Glomerular visceral epithelial cell (primary cell): ENCODE data around the gene AKR1A1.
"Not testable (repeated sequence)": the region's sequence is repeated elsewhere in the genome, so short reads cannot be mapped to it uniquely, and the experiment has no call there.

Experiments used
- DNase-seq: peaks from one replicate; pipeline ENCODE4 v3.0.0-alpha.2; 2016; ENCODE audit errors: extremely low spot score

AKR1A1 gene

DNA sequence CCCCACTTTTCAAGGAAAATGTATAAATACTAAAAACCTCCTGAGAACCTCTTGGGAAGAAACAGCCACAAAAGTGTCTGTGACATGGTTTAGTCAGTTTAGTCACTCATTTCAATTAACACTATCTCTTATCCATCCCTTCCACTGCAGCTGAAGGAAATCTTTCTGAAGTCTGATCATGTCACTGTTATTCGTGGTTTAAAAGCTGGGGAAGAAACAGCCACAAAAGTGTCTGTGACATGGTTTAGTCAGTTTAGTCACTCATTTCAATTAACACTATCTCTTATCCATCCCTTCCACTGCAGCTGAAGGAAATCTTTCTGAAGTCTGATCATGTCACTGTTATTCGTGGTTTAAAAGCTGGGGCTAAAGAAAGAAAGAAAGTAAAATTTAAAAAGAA, 27.1 kb upstream of the AKR1A1 start:
- not testable (repeated sequence) for DNase-seq

DNA sequence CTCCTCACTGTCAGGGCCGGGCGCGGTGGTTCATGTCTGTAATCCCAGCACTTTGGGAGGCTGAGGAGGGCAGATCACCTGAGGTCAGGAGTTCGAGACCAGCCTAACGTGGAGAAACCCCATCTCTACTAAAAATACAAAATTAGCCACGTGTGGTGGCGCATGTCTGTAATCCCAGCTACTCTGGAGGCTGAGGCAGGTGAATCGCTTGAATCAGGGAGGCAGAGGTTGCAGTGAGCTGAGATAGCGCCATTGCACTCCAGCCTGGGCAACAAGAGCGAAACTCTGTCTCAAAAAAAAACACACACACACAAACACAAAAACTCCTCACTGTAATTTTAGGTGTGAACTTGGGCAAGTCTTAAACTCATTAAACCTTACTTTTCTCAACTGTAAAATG, 26.7 kb upstream of the AKR1A1 start:
- not testable (repeated sequence) for DNase-seq

DNA sequence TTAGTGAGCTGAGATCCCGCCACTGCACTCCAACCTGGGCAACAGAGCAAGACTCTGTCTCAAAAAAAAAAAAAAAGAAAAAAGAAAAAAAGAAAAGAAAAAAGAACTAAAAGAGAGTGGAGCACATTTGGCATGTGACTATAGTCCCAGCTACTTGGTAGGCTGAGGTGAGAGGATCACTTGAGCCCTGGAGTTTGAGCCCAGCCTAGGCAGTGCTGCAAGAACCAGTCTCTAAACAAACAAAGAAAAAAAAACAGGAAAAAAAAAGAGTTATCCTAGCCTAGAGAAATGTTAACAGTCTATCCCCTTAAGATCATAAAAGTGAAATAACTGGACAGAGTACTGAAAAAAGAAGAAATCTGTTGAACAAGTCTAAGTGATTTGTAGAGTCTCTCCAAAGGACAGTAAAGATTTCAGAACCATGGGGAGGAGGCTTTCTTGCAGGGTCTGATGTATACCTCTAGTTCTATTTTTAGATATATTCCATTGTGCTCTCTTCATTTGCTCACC, 24.4 kb upstream of the AKR1A1 start:
- DNase-seq = no peak

DNA sequence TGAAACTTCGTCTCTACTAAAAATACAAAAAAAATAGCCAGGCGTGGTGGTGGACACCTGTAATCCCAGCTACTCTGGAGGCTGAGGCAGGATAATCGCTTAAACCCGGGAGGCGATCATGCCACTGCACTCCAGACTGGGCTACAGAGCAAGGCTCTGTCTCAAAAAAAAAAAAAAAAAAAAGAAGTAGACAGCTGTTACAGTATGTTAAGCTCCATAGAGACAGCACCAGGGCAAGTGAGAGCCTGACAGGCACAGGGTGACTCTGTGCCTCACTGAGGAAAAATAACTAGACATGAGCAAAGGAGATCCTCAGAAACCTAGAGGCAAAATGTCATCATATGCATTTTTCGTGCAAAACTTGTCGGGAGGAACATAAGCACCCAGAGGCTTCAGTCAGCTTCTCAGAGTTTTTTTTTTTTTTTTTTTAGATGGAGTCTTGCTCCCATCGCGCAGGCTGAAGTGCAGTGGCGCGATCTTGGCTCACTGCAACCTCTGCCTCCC, 19.9 kb upstream of the AKR1A1 start:
- DNase-seq = no peak

DNA sequence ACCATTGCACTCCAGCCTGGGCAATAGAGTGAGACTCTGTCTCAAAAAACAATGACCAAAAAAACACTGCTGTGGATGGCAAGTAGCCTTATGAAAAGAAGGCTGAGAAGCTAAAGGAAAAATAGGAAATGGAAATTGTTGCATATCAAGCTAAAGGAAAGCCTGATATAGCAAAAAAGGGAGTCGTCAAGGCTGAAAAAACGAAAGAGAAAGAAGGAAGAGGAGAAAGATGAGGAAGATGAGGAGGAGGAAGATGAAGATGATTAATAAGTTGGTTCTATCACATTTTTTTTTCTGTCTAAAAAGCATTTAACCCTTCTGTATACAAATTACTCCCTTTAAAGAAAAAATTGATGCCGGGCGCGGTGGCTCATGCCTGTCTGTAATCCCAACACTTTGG, 18.8 kb upstream of the AKR1A1 start:
- DNase-seq = no peak

DNA sequence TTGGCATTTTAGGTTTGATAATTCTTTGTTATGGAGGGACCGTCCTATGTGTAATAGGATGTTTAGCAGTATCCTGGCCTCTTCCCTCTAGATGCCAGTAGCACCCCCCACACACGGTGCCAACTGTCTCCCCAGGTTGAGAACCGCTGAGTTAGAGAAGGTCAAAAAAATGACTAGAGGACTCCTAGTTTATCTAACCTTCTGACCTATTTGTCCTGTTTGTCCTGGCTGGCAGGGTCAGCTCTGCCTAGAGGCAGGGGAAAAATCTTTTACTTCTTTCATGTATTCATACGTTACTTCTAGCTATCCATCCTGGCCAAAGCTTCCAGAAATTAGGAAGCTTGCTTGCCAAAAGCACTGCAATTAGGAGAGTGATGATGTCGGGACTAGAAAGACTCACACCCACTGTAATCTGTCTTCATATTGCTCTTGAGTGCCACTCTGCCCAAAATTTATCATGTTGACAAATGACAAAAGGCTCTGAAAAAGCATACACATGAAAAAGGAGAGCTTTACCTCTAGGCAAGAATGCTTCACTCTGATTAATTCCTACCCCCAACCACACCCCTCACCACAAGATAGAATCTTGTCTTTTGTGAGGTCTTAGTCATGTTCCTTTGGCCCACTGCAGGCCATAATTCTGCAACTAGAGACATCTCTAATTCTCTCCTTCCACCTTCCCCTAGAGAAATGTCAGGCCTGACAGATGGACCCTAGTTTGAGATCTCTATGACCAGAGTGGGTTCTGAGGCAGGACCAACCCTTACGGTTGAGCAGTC, 14.4 kb upstream of the AKR1A1 start:
- no peak for DNase-seq

DNA sequence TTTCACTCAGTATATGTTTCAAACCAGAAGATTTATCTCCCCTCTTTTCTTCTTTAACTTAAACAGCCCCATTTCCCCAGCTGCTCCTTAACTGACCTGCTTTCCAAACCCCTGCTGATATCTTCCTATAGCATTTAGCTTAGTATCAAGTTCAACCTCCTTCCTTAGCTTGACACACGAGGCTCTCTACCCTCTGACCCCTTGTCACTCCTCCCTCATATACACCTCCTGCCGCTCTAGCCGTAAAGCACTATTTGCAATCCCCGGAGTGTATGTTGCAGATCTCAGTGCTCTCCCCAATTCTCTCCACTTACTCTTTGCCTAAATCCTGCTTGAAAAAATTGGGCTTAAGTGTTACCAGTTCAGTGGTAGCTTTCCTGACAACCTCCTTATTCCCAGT, 13.7 kb upstream of the AKR1A1 start:
- no peak for DNase-seq

DNA sequence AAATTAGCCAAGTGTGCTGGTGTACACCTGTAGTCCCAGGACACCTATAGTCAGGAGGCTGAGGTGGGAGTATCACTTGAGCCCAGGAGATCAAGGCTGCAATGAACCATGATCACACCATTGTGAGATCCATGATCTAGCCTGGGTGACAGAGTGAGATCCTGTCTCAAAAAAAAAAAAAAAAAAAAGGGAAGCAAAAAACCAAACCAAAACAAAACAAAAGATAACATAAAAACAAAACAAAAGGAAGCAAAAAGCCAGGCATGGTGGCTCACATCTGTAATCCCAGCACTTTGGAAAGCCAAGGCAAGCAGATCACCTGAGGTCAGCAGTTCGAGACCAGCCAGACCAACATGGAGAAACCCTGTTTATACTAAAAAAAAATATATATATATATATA, 9.4 kb upstream of the AKR1A1 start:
- DNase-seq = no peak

DNA sequence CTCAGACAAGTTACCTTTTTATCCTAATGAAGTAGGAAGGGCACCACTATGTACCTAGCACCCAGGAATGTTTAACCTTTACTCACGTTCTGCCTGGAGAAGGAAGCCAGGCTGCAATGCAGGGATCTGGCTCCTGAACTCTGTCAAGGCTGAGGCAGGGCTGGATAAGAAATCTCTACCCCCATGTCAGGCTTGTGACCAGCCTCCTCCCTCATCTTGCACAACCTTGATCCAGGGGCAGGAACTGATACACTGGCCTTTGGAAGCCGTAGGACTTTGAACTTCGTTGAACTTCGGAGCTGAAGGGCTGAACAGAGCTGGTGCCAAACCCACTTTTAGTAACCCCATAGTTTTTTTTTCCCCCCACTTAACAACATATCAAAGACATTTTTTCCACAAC, 8.0 kb upstream of the AKR1A1 start:
- no peak for DNase-seq

DNA sequence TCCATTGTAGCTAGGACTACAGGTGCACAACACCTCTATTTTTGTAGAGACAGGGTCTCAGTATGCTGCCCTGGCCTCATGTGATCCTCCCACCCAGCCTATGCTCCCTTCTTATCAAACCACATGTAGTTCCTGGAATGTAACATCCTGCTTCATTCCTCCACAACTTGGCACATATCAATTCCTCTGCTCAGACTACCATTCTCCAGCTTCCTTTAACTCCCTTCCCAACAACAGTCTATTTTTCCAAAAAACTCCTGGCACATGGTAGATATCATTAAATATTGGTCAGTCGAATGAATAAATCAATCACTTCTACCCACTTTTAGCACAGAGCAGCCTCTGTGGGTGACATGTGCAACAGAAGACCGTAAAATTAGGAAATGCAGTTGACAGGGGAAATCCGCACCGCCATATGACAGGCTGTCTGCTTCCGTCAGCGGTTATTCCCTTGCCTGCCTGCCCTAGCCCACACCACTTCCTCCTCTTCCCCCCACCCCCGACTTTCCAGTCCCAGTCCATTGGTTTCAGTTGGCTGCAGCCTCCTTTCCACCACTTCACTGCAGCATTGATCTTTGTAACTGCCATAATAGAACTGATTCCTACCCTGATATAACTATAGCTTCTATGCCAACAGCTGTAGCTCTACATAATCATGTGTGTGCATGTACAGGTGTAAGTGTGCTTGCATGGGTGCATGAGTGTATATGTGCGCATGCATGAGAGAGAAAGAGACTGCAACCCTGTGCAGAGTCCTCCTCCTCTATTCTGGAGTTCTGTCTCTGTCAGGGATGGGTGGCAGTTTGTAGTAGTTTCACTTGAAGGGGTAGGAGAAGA, 6.8 kb upstream of the AKR1A1 start:
- DNase-seq = peak; percentile 48

DNA sequence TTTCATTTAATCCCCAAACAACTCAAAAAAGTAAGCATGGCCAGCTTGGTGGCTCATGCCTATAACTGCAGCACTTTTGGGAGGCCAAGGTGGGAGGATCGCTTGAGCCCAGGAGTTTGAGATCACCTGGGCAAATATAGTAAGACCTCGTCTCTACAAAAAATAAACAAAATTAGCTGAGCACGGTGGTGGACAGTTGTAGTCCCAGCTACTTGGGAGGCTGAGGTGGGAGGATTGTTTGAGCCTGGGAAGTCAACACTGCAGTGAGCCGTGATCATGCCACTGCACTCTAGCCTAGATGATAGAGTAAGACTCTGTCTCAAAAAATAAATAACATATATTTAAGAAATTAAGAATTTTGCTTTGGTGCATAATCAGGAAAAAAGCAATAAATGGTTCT, 6.1 kb upstream of the AKR1A1 start:
- no peak for DNase-seq

DNA sequence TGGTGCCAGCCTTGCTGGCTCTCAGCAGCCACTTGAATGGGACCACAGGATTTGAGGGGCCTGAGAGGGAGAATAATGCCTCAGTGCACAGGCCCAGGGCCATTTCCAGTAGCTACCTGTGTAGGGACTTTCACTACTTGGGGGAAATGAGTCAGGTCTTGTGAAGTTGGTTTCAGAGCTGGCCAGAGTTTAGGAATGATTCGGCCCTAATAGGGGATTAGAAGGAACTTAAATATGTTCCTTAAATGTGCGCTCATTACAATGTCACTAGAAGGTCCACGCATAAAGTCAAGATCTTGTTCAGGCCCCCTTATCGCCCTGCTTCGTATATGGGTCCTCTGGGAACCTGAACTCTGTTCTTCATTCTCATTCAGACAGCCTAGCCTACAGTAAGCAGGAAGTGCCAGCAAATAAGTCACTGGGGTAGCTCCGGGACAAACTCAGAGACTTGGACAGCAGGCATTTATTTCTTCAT, 5.6 kb upstream of the AKR1A1 start:
- no peak for DNase-seq

DNA sequence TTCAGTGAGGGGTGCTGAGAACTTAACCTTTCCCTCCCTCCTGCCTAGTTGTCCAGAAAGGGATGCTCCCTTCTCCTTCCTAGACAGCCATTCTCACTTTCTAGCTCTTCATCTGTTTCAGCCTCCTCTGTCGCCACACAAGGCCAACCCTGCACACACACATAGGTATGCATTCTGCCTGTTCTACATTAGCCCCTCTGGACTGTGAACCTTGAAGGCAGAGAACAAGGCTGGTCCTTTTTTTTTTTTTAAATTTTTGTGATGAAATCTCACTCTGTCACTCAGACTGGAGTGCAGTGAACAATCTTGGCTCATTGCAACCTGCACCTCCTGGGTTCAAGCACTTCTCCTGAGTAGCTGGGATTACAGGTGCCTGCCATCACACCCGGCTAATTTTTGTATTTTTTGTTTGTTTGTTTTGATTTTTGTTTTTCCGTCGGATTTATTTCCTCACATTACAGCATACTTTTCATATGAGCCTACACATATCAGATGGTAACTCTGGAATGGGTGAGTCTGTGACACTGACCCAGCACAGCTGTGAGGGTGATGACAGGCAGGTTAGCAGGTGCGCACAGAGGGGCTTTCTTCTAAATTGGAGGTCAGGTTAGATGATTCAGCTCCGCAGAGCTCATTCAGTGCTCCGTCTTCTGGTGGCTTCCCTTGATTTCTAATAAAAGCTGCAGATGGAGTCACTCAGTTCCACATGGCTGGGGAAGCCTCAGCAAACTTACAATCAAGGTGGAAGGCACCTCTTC, 4.9 kb upstream of the AKR1A1 start:
- DNase-seq = no peak

DNA sequence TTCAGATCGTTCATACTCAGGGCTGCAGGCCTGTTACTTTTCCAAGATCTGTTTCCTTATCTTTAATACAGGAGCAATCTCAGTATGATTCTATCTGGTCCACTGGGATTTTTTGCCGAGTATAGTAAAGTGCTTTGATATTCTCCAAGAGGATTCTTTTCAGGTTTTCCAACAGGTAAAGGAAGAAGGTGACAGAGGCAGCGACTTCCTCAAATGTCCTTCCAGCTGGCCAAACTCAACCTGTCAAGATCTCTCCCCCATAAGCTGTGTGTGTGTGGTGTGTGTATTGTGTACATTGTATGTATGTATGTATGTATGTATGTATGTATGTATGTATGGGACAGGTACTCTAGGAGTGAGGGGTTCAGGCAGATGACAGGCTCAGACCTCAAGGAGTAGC, 1.1 kb downstream of the AKR1A1 start:
- no peak for DNase-seq

DNA sequence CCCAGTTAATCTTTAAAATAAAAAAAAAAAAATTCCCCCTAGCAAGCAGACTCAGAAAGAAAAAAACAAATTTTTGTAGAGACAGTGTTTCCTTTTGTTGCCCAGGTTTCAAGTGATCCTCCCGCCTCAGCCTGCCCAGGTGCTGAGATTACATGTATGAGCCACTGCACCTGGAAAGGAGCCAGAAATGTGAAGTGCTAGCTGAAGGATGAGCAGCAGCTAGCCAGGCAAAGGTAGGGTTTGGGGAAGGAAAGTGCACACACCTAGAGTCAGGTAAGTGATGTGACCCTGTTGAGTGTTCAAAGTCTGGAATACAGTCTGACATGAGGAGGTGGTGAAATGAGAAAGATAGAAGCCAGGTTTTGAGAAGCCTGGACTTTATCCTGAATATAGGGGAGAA, 1.7 kb downstream of the AKR1A1 start:
- DNase-seq = peak; percentile 41

DNA sequence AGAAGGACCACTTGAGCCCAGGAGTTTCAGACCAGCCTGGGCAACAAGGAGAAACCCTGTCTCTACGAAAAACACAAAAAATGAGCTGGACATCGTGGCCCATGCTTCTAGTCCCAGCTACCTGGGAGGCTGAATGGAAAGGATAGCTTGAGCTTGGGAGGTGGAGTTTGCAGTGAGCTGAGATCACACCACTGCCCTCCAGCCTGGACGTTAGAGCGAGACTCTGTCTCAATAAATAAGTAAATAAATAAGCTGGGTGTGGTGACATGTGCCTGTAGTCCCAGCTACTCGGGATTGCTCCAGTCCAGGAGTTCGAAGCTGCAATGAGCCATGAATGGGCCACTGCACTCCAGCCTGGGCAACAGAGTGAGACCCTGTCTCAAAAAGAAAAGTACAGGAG, 3.6 kb downstream of the AKR1A1 start:
- DNase-seq = no peak

DNA sequence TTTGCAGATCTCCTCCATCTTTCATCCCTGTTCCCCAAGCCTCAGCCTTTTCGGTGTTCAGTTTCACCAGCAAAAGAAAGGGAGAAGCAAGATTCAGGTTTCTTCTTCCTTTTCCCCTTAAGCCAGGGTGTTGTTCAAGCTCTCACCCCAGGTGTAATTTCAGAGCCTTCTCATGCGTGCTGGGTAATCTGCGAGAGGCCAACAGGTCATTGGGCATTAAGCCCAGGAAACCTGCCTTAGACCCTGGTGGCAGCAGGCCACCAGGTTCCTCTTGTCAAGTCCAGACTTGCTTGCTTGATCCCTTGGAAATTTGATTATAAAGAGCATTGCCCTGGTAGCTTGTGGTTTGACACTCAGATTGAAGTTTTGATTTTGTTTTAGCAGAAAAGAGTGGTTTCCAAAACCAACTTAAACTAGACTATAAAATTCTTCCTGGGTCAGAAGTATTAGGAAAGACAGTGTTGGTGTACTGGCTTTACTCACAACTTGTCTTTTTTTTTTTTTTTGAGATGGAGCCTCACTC, 6.9 kb downstream of the AKR1A1 start:
- DNase-seq = peak; percentile 50

DNA sequence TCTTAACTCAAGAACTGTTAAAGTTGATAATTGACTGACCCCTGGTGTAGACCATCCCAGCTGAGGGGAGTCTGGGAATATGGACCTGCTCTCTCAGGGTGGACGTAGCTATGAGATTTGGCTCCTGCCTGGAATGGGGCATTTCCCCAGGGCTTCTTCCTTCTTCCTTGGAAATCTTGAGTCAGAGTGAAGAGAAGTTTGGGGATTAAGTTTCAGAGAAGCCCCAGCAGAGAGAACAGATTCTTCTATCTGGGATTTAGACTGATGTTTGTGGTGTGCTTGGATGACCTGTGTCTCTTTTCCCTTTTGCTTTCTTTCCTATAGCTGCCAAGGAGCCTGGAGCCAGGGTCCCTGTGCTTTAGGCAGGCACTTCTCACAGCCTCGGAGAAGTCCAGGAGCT, 13.2 kb downstream of the AKR1A1 start:
- no peak for DNase-seq

DNA sequence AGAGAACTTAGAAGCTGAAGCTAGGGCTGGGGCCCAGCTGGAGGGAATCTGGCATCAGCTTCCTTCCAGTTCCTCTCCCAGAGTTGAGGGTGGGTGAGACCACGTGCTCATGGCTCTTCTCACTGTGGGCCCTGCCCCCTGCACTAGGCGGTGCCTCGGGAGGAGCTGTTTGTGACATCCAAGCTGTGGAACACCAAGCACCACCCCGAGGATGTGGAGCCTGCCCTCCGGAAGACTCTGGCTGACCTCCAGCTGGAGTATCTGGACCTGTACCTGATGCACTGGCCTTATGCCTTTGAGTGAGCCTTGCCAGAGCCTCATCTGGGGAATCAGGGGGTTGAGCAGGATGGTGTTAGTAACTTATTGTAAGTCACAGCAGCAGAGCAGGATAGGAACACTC, 16.1 kb downstream of the AKR1A1 start:
- no peak for DNase-seq

DNA sequence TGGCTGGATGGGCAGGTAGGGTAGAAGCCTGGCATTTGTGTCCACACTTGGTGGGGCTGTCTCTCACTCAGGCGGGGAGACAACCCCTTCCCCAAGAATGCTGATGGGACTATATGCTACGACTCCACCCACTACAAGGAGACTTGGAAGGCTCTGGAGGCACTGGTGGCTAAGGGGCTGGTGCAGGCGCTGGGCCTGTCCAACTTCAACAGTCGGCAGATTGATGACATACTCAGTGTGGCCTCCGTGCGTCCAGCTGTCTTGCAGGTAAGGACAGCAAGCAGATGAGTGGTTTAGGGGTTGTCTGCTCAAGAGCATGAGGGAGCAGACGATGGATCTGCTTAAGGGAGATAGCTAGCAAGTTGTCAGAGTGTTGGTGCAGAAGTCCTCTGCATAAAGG, 17.3 kb downstream of the AKR1A1 start:
- DNase-seq = no peak

DNA sequence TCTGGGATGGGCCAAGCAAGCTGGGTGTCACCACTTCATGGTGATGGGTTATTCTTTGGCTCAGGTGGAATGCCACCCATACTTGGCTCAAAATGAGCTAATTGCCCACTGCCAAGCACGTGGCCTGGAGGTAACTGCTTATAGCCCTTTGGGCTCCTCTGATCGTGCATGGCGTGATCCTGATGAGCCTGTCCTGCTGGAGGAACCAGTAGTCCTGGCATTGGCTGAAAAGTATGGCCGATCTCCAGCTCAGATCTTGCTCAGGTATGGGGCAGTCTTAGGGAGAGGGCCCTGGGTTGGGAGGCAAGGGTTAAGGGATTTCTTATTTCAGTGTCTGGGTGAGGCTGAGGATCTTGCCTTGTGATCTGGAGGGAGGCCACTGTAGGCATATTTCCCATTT, 17.8 kb downstream of the AKR1A1 start:
- no peak for DNase-seq

DNA sequence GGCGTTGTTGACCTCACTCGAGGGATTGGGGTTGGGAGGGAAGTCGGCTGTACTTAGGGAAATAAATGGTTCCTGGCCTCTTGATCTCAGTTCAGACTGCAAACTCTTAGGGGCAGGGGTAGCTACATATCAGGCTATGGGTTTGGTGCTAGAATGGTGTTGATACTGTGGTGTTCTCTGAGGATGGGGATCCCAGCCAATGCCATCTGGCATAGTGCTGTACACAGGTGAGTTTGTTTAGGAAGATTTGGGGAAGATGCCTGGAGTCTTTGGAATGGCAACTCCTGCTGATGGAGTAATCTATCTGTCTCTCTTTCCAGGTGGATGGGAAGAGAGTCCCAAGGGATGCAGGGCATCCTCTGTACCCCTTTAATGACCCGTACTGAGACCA, 18.9 kb downstream of the AKR1A1 start:
- no peak for DNase-seq
